ENCODE data around the gene ALOX12.

ALOX12 gene

GRCh38 chr17:6995500-6996255, at the start of gene ALOX12:
TSS of gene ALOX12 (plus strand) at chr17:6996049. CDS start at chr17:6996118, 69 bp downstream.
- TF ChIP-seq CEBPB (IDR thresholded peaks at IDR 0.05): no peak
- TF ChIP-seq EGR1 (IDR thresholded peaks at IDR 0.05): no peak
- no peak for TF ChIP-seq MAX (IDR thresholded peaks at IDR 0.05)
- TF ChIP-seq TAF1 (IDR thresholded peaks at IDR 0.05; ENCODE audit: low read depth): no peak
- no peak for TF ChIP-seq YY1 (IDR thresholded peaks at IDR 0.05; ENCODE audit: low read depth)

- no peak for TF ChIP-seq YY1 (IDR thresholded peaks at IDR 0.05; ENCODE audit: low read depth)
- TF ChIP-seq USF1 (IDR thresholded peaks at IDR 0.05): no peak
- no peak for TF ChIP-seq EP300 (IDR thresholded peaks at IDR 0.05; ENCODE audit: borderline replicate concordance)
- TF ChIP-seq REST (IDR thresholded peaks at IDR 0.05; ENCODE audit: low read depth): no peak
- no peak for TF ChIP-seq NFIC (IDR thresholded peaks at IDR 0.05)
- TF ChIP-seq EGR1 (IDR thresholded peaks at IDR 0.05): no peak
- TF ChIP-seq TAF1 (IDR thresholded peaks at IDR 0.05; ENCODE audit: low read depth): no peak
- TF ChIP-seq ZBTB7A (IDR thresholded peaks at IDR 0.05; ENCODE audit: low read depth): no peak
- no peak for TF ChIP-seq TEAD4 (IDR thresholded peaks at IDR 0.05)
- no peak for TF ChIP-seq FOXM1 (IDR thresholded peaks at IDR 0.05; ENCODE audit: borderline replicate concordance, low read depth)
- TF ChIP-seq RAD21 (IDR thresholded peaks at IDR 0.05; ENCODE audit: low read depth): no peak
- TF ChIP-seq CREB1 (IDR thresholded peaks at IDR 0.05; ENCODE audit: low read depth): no peak
- TF ChIP-seq MAX (IDR thresholded peaks at IDR 0.05): no peak
- TF ChIP-seq TCF12 (IDR thresholded peaks at IDR 0.05; ENCODE audit: low read depth): no peak
- no peak for TF ChIP-seq CEBPB (IDR thresholded peaks at IDR 0.05)
Observed at GRCh38 chr17:6947745-6948144, 48.1 kb upstream of the ALOX12 start.

- TF ChIP-seq ZBTB7A (IDR thresholded peaks at IDR 0.05; ENCODE audit: low read depth) (no peak), EP300 (IDR thresholded peaks at IDR 0.05; ENCODE audit: borderline replicate concordance) (no peak), CEBPB (IDR thresholded peaks at IDR 0.05) (no peak), FOXM1 (IDR thresholded peaks at IDR 0.05; ENCODE audit: borderline replicate concordance, low read depth) (no peak), YY1 (IDR thresholded peaks at IDR 0.05; ENCODE audit: low read depth) (no peak), USF1 (IDR thresholded peaks at IDR 0.05) (no peak), NFIC (IDR thresholded peaks at IDR 0.05) (no peak), CREB1 (IDR thresholded peaks at IDR 0.05; ENCODE audit: low read depth) (no peak), EGR1 (IDR thresholded peaks at IDR 0.05) (no peak), REST (IDR thresholded peaks at IDR 0.05; ENCODE audit: low read depth) (no peak), TCF12 (IDR thresholded peaks at IDR 0.05; ENCODE audit: low read depth) (no peak), TAF1 (IDR thresholded peaks at IDR 0.05; ENCODE audit: low read depth) (no peak), RAD21 (IDR thresholded peaks at IDR 0.05; ENCODE audit: low read depth) (no peak), TEAD4 (IDR thresholded peaks at IDR 0.05) (no peak), MAX (IDR thresholded peaks at IDR 0.05) (no peak)
Observed at GRCh38 chr17:6948562-6948961, 47.3 kb upstream of the ALOX12 start.

GRCh38 chr17:6948976-6949375, 46.9 kb upstream of the ALOX12 start:
- no peak for TF ChIP-seq MAX (IDR thresholded peaks at IDR 0.05)
- TF ChIP-seq ZBTB7A (IDR thresholded peaks at IDR 0.05; ENCODE audit: low read depth): no peak
- no peak for TF ChIP-seq REST (IDR thresholded peaks at IDR 0.05; ENCODE audit: low read depth)
